HUES64 (cell line): ENCODE measurements around the gene MUC16.

ENCODE experiments used
- H3K27ac ChIP-seq: 2 replicates; pipeline ENCODE4 v1.7.0; 2013; ENCODE audit warnings: low read depth, low read length, inconsistent platforms
- H3K27me3 ChIP-seq: 2 replicates; pipeline ENCODE4 v1.6.1; 2013; ENCODE audit warnings: mild to moderate bottlenecking, low read length; ENCODE audit not compliant: insufficient read depth
- H3K36me3 ChIP-seq: 2 replicates; pipeline ENCODE4 v1.6.1; 2013; ENCODE audit warnings: mild to moderate bottlenecking, low read length; ENCODE audit not compliant: insufficient read depth
- H3K4me1 ChIP-seq: 2 replicates; pipeline ENCODE4 v1.6.1; 2013; ENCODE audit warnings: mild to moderate bottlenecking, low read length, moderate library complexity; ENCODE audit not compliant: insufficient read depth
- H3K4me3 ChIP-seq: 2 replicates; pipeline ENCODE4 v1.5.1; 2013; ENCODE audit warnings: mild to moderate bottlenecking, low read length, moderate library complexity
- H3K9ac ChIP-seq: 2 replicates; pipeline ENCODE4 v1.6.1; 2013; ENCODE audit warnings: mild to moderate bottlenecking, low read depth, low read length
- H3K9me3 ChIP-seq: 2 replicates; pipeline ENCODE4 v1.6.1; 2013; ENCODE audit warnings: low read depth, low read length; ENCODE audit not compliant: insufficient read depth
- WGBS: fragments of 150-250, 120-280 bp; methylation state at CpG from one replicate; pipeline ENCODE4 v1.1.7; 2013; ENCODE audit warnings: missing lambda C conversion rate; 5-methylcytosine and 5-hydroxymethylcytosine counted together

Gene MUC16

DNA sequence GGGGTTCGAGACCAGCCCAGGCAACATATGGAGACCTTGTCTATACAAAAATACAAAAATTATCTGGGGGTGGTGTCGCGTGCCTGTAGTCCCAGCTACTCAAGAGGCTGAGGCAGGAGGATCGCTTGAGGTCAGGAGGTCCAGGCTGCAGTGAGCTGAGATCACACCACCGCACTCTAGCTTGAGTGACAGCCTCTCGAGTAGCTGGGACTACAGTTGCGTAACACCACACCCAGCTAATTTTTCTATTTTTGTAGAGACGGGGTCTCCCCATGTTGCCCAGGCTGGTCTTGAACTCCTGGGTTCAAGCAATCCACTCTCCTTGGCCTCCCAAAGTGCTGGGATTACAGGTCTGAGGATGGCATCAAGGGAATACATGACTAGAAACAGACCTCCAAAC is 30.8 kb upstream of the MUC16 start:
- no peaks in the 10 kb centered on the region for H3K9me3 ChIP-seq
- H3K27ac ChIP-seq, result no peak overlapping the region
- no peaks in the 10 kb centered on the region for H3K27me3 ChIP-seq
- H3K4me1 ChIP-seq, result no peaks in the 10 kb centered on the region
- 93% methylated on average over 8 of the region's 8 CpGs for WGBS
- no peak overlapping the region for H3K4me3 ChIP-seq
- H3K9ac ChIP-seq, result no peak overlapping the region
- no peaks in the 10 kb centered on the region for H3K36me3 ChIP-seq

DNA sequence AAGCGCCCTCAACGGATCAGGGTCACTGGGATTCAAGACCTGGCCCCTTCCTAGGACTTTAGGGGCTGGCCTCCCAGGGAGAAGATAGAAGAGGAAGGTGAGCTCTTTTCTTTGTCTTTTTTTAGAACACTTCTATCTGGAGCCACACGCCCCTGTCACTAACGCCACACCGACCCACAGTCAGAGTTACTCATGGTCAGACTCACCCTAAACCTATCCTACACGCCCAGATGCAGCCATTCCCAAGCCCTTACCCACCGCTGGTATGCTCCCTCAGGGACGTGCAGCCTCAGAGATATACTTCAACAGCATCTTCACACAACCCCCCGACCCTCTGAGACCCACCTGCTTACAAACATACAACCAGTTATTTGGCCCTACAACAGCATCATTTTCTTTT is 29.9 kb upstream of the MUC16 start:
- Histone ChIP-seq H3K36me3 (no peaks in the 10 kb centered on the region), H3K4me3 (no peak overlapping the region), H3K4me1 (no peaks in the 10 kb centered on the region), H3K9ac (no peak overlapping the region), H3K27ac (no peak overlapping the region), H3K27me3 (no peaks in the 10 kb centered on the region), H3K9me3 (no peaks in the 10 kb centered on the region)
- 88% methylated on average over 9 of the region's 9 CpGs for WGBS

DNA sequence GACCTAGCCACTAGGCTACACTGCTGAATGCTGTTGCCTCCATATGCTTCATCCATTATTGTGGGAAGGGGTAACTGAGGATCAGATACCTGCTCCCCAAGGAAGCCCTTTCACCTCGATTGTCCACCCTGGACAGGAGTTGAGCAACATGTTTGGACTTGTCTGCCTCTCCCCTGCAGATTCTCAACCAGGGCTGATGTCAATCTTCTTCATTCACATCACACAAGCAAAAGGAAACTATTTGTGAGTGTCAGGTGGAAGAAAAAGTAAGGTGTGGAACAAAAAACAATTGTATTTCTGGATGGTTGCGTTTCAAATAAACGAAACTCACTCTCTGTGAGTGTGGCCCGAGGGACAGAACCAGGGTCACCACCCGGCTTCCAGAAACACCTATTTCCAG is 29.5 kb upstream of the MUC16 start:
- Histone ChIP-seq H3K36me3 (no peaks in the 10 kb centered on the region), H3K9ac (no peak overlapping the region), H3K27ac (no peak overlapping the region), H3K9me3 (no peaks in the 10 kb centered on the region), H3K27me3 (no peaks in the 10 kb centered on the region), H3K4me3 (no peak overlapping the region), H3K4me1 (no peaks in the 10 kb centered on the region)
- 93% methylated on average over 5 of the region's 5 CpGs for WGBS

DNA sequence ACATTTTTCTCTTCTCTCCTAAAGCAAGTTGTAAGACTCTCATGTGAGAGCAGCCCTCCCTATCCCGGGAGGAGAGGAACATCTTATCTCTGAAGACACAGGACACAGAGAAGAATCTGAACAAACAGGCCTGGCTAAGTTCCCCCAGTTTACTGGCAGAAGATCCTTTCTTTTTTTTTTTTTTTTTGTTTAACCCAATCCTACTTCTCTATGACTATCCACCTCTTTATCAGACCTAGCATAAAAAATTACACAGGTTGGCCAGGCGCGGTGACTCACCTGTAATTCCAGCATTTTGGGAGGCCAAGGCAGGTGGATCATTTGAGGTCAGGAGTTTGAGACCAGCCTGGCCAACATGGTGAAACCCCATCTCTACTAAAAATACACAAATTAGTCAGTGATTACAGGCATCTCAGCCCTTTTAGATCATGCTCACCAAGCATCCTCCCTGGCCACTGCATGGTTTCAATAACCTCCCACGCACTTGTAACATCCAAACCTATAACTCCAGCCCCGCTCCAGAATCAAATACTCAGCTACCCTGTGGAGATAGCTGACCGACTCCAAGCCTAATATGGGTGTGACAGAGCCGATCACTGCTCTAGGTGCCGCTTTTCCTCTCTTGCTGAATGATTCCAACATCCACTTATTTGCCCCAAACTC is 27.3 kb upstream of the MUC16 start:
- Histone ChIP-seq H3K27me3 (no peaks in the 10 kb centered on the region), H3K4me3 (no peak overlapping the region), H3K36me3 (no peaks in the 10 kb centered on the region), H3K9me3 (no peaks in the 10 kb centered on the region), H3K27ac (no peak overlapping the region), H3K9ac (no peak overlapping the region), H3K4me1 (no peaks in the 10 kb centered on the region)
- WGBS, result 90% methylated on average over 8 of the region's 8 CpGs

DNA sequence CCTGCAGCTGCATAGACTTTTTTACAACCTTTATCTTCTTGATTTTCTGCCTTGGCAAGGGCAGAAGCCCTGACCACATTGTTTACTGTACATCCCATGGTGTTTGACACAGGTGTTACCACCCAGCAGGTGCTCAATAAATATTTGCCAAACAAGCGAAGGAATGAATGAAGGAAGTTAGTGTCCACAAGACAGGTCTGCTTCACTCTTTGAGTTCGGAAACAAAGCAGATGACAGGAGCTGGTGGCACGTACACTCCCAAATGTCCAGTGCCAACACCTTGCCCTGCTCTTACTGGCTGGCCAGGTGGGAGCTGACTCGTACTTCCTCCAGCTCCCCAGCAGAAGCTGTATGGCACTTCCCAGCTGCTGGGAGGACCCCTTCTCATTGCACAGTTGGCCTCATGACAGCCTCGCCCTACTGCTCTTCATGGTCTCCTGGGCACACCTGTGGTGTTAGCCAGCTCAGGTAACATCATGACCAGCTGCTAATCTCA is 22.0 kb upstream of the MUC16 start:
- WGBS, result 90% methylated on average over 5 of the region's 5 CpGs
- Histone ChIP-seq H3K4me3 (no peak overlapping the region), H3K9me3 (no peaks in the 10 kb centered on the region), H3K9ac (no peak overlapping the region), H3K27me3 (no peaks in the 10 kb centered on the region), H3K27ac (no peak overlapping the region), H3K4me1 (no peaks in the 10 kb centered on the region), H3K36me3 (no peaks in the 10 kb centered on the region)

DNA sequence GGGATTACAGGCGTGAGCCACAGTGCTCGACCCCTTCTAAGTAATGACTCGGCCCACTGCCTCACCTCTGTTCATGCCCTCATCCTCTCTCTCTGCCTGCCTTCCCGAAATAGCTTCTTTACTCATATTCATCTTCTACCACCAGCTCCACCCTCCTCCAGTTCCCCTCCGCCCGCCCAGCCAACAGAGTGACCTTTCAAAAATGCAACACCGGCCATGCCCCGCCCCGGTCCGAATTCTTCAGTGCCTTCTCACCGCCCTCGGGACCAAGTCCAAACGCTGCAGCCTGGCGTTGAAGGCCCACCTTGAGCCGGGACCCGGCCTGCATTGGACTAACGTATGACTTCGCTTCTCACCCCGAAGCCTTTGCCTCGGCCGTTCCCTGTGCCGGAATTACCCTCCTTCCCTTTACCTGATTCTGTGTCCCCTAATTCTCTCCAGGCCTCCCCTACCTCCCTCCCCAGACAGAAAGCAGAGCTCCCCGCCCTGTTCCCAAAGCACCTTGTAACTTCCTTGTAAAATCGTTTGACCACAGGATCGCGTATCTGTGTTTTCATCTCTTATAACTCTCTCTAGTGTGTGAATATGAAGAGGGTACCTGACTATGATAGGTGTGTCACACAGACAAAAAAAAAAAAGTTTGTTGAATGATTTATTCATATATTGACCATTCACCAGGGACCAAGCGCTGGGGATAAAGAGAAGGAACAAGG is 8.1 kb upstream of the MUC16 start:
- no peak overlapping the region for H3K27ac ChIP-seq
- no peaks in the 10 kb centered on the region for H3K36me3 ChIP-seq
- WGBS, result 84% methylated on average over 26 of the region's 27 CpGs
- no peaks in the 10 kb centered on the region for H3K27me3 ChIP-seq
- 0 out of 2 replicates have a peak, but pooled peaks cover 2% of the 10 kb centered on the region for H3K9me3 ChIP-seq
- H3K4me1 ChIP-seq, result no peaks in the 10 kb centered on the region
- H3K4me3 ChIP-seq, result no peak overlapping the region
- no peak overlapping the region for H3K9ac ChIP-seq

DNA sequence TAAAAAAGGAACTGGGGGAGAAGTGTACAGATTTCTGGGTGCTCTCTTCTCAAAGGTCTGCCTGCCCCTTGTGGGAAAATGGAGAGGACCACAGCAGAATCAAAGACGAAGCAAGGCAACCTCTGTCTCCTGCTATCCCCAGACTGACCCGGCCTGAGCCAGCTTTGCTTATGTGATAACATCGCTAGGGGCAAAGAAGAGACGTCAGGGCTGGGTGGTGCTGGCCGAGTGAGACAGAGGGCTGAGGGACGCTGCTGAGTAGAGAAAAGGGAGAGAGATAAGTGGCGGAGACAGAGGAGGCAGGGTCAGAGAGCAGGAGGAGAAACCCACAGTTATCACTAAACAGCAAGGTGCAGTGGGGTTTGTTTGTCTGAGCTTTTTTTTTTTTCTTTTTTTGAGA is 4.6 kb upstream of the MUC16 start:
- H3K9ac ChIP-seq, result no peak overlapping the region
- H3K27ac ChIP-seq, result no peak overlapping the region
- H3K4me3 ChIP-seq, result no peak overlapping the region
- 76% methylated on average over 7 of the region's 7 CpGs for WGBS
- no peaks in the 10 kb centered on the region for H3K27me3 ChIP-seq
- H3K36me3 ChIP-seq, result no peaks in the 10 kb centered on the region
- H3K4me1 ChIP-seq, result no peaks in the 10 kb centered on the region
- H3K9me3 ChIP-seq, result peaks cover 5% of the 10 kb centered on the region; the same call in 1 of the 2 replicates

DNA sequence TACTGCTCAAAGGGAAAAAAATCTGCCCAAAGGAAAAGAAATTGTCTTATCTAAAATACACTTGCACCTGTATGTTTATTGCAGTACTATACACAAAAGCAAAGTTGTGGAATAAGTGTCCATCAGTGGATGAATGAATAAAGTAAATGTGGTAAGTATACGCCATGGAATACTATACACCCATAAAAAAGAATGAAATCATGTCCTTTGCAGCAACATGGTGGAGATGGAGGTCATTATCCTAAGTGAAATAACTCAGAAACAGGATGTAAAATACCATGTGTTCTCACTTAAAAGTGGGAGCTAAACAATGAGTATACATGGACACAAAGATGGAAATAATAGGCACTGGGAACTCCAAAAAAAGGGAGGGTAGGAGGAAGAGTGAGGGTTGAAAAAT is 3.8 kb upstream of the MUC16 start:
- WGBS, result no CpG with 5 or more reads among the region's 1 CpG

DNA sequence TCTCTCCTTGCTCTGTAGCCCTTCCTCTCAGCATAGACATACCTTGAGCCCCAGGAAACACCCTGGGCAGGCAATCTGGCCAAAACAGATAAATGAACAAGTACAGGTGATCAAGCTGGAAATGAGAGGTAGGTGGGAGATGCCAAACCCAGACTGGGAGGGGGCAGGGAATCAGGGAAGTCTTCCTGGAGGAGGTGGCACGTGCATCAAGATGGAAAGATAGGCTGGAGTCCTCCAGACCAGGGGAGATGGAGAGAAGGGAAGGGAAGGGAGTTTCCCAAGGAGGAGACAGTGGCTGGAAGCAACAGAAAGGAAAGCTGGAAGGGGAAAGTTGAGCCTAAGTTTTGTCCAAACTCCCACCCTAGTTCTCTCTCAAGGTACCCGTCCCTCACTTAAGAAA is 1.7 kb upstream of the MUC16 start:
- Histone ChIP-seq H3K27me3 (no peaks in the 10 kb centered on the region), H3K36me3 (no peaks in the 10 kb centered on the region), H3K9me3 (peaks cover 5% of the 10 kb centered on the region; the same call in 1 of the 2 replicates), H3K4me1 (no peaks in the 10 kb centered on the region), H3K9ac (no peak overlapping the region), H3K27ac (no peak overlapping the region), H3K4me3 (no peak overlapping the region)
- 86% methylated on average over 2 of the region's 2 CpGs for WGBS

More for the DNA sequence above, 3.8 kb upstream of the MUC16 start:
- H3K4me3 ChIP-seq, result no peak overlapping the region
- no peaks in the 10 kb centered on the region for H3K36me3 ChIP-seq
- no peak overlapping the region for H3K27ac ChIP-seq
- no peaks in the 10 kb centered on the region for H3K4me1 ChIP-seq
- peaks cover 5% of the 10 kb centered on the region; the same call in 1 of the 2 replicates for H3K9me3 ChIP-seq
- H3K9ac ChIP-seq, result no peak overlapping the region
- no peaks in the 10 kb centered on the region for H3K27me3 ChIP-seq

DNA sequence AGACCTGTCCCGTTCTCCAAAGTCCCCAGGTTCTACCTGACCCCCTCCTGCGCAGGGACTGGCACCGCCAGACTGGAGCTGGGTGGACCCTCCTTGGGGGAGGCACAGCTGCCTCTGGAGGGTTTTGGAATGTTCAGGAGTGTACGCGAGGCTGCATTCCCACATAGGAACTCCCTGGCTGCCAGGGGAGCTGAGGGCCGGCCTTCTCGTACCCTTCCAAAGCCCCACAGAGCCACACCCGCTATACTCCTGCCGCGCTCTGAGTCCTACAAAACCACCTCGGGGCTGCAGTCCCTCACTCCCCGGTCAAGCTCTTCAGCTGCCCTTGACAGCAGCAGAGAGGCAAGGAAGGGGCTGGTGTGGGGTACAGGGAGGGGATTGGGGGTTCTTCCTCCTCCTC is 484 bp upstream of the MUC16 start:
- Histone ChIP-seq H3K27me3 (no peaks in the 10 kb centered on the region), H3K4me3 (no peak overlapping the region), H3K27ac (no peak overlapping the region), H3K4me1 (no peaks in the 10 kb centered on the region), H3K36me3 (no peaks in the 10 kb centered on the region), H3K9ac (no peak overlapping the region), H3K9me3 (peaks cover 5% of the 10 kb centered on the region; the same call in 1 of the 2 replicates)
- 92% methylated on average over 11 of the region's 12 CpGs for WGBS

DNA sequence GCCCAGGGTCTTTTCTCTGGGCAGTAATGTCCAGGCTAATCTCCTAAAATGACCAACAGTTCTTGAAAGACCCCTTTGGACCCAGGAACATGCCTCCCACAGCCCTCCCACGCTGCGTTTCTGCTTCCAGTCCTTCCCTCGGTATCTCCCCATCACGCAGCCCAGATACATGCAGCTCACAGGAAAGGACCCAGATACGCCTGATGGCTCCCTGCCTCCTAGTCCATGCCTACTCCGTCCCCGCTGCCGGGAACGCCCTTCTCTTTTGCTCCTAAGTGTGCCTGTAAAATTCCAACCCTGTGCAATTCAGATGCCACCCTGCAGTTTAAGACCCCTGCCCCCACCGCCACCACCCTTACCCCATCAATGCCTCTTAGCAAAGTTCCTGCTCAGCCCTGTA is 778 bp downstream of the MUC16 start:
- 92% methylated on average over 10 of the region's 10 CpGs for WGBS
- no peaks in the 10 kb centered on the region for H3K36me3 ChIP-seq
- no peaks in the 10 kb centered on the region for H3K27me3 ChIP-seq
- H3K9ac ChIP-seq, result no peak overlapping the region
- H3K4me1 ChIP-seq, result no peaks in the 10 kb centered on the region
- H3K9me3 ChIP-seq, result peaks cover 5% of the 10 kb centered on the region; the same call in 1 of the 2 replicates
- no peak overlapping the region for H3K27ac ChIP-seq
- H3K4me3 ChIP-seq, result no peak overlapping the region
